Naive thymus-derived CD8-positive, alpha-beta T cell (primary cell): Measurements from ENCODE around the gene LMF1. TPM values are rescaled to one million over a fixed set of nuclear protein-coding genes. Genes with fewer than 3 reads are reported as not detected.

Source experiments
- ATAC-seq, 2 donors: fragments of 150-1000 bp; cut with Tn5 transposase in 1 of 2; sonication (Bioruptor Pico), chemical (Tn5 transposase) in 1 of 2; 1 replicate in 1 of 2; 2 replicates in 1 of 2; pipeline ENCODE4 v1.10.0; 2021; ENCODE audit warnings: mild to moderate bottlenecking in 2 of 2, moderate library complexity in 2 of 2
- POLR2A ChIA-PET: fragments of 350-600 bp; sonication (Branson Sonifier 250); formaldehyde crosslinking; loops from one replicate; lab custom pipeline; 2021; ENCODE audit warnings: antibody characterized with exemption; lab: Charles Lee
- DNase-seq, 10 donors: peaks; one replicate each; pipeline versions ENCODE4 v3.0.0 to v3.0.0-alpha.2; 2020 to 2022
- H3K27ac Mint-ChIP-seq, 10 donors: one replicate each; pipeline ENCODE4 v1.8.0; 2020 to 2022; ENCODE audit warnings: mild to moderate bottlenecking in 10 of 10, mixed read lengths in 10 of 10, moderate library complexity in 4 of 10, inconsistent platforms in 1 of 10
- H3K27me3 Mint-ChIP-seq, 5 donors: one replicate each; pipeline ENCODE4 v1.8.0; 2021 to 2022; ENCODE audit warnings: mixed read lengths in 5 of 5
- H3K36me3 Mint-ChIP-seq, 3 donors: one replicate each; pipeline ENCODE4 v1.8.0; 2020 to 2022; ENCODE audit warnings: mixed read lengths in 3 of 3, mild to moderate bottlenecking in 2 of 3, inconsistent platforms in 1 of 3
- H3K4me1 Mint-ChIP-seq, 4 donors: one replicate each; pipeline ENCODE4 v1.8.0; 2021 to 2022; ENCODE audit warnings: mixed read lengths in 4 of 4
- H3K4me3 Mint-ChIP-seq, 10 donors: one replicate each; pipeline ENCODE4 v1.8.0; 2020 to 2022; ENCODE audit warnings: mild to moderate bottlenecking in 10 of 10, mixed read lengths in 10 of 10, moderate library complexity in 6 of 10, inconsistent platforms in 1 of 10
- H3K9me3 Mint-ChIP-seq, 9 donors: one replicate each; pipeline ENCODE4 v1.8.0; 2020 to 2022; ENCODE audit warnings: mixed read lengths in 9 of 9, mild to moderate bottlenecking in 3 of 9, inconsistent platforms in 1 of 9, moderate library complexity in 1 of 9
- polyA plus RNA-seq, 3 donors: library from polyadenylated mRNA; unstranded; fragments of 300-500 nt; fragmentation: Illumina TruSeq; gene quantifications; one replicate each; pipeline ENCODE4 v1.2.3, GENCODE V29; 2021
- total RNA-seq, 8 experiments: library from RNA in 2 of 8; stranded (reverse) in 2 of 8; gene quantifications; one replicate each; pipeline ENCODE4 v1.2.3 and lab custom pipeline; 2021 to 2026

Gene LMF1
- total and polyA plus RNA-seq, 5 experiments from 2014 or later: 12.2 to 45.1 (median 13.6) TPM

DNA sequence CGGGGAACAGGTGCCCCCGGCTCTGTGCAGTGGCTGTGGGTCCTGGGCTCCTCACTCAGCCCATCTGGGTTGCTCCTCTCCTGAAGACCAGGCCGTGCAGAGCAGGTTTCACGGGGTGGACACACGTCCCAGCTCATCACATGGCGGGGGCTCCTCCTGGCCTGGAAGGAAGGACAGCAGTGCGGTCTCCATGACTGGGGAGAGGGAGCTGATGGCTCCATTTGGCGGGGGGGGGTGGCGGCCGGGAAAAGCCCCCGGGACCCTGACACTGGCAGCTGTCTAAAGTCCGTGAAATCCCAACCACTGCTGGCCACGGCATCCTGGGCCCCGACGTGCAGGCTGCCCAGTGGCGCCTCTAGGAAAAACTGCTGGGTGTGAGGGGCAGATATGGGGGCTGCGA is 29.8 kb upstream of the LMF1 start:
- DNase-seq (no peak), ATAC-seq (no peak)
- Mint-ChIP-seq H3K4me1 (peaks cover 33 to 72% (median 51%) of the 10 kb centered on the region in 4 donors), H3K27me3 (peaks cover 0 to 4% (median 0%) of the 10 kb centered on the region in 5 donors), H3K36me3 (peaks cover 0 to 4% (median under 1%) of the 10 kb centered on the region in 3 donors), H3K4me3 (no peak overlapping the region), H3K9me3 (peaks cover 0 to 8% (median 0%) of the 10 kb centered on the region in 9 donors), H3K27ac (peak overlapping the region in 1 of 10 donors; percentile 20)
- POLR2A ChIA-PET: interaction anchor here (0.7 to 14.6 kb wide), 2 partner anchors 18 to 130 kb away, joined by 3 to 171 read pairs; partner anchors contain the start of gene SOX8

DNA sequence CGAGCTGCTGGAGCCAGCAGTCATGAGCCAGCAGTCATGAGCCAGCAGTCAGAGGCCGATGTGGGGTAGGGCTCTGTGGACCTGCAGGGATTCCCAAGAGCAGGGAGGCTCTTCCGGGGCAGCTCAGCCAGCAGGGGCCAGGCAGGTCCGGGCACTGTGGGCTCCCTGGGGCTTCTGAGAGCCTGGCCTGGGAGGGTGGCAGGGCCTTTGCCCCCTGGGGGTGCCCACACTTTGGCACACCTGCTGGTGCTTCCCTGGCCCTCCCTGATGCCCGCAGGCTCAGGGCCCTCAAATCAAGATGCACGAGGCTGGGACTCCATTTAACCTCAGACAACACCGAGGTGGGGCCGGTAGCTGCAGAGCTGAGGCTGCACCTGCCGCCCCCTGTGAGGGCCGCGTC is 28.9 kb upstream of the LMF1 start:
- Mint-ChIP-seq H3K4me1 (peaks cover 32 to 77% (median 54%) of the 10 kb centered on the region in 4 donors), H3K27ac (peak overlapping the region in 1 of 10 donors; percentile 96), H3K9me3 (peaks cover 0 to 17% (median 0%) of the 10 kb centered on the region in 9 donors), H3K27me3 (peaks cover 0 to 4% (median 0%) of the 10 kb centered on the region in 5 donors), H3K4me3 (no peak overlapping the region), H3K36me3 (peaks cover 4 to 10% (median 7%) of the 10 kb centered on the region in 3 donors)
- POLR2A ChIA-PET: interaction anchor here (14.6 kb wide), 1 partner anchor 17 kb away, joined by 171 read pairs; the partner anchor contains the start of gene SOX8
- ATAC-seq: no peak
- DNase-seq: no peak

DNA sequence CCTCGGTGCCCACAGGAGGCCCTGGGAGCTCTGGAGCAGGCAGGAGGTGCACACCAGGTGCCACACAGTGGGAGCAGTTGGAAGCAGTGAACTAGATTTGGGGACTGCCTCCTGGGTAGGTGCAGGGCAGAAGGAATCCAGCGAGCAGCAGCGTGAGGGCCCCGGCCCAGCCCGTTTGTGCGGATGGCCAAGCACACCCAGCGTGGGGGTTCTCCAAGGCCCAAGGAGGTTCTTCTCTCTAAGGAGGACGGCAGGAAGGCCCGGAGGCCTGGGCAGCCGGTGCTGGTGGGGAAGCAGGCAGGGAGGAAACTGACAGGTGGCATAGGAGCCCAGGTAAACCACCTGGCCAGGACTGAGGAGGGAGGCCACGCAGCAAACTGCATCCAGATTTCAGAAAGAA is 27.8 kb upstream of the LMF1 start:
- POLR2A ChIA-PET: interaction anchor here (0.6 to 14.6 kb wide), 5 partner anchors 8 to 303 kb away, joined by 3 to 171 read pairs (median 5); partner anchors contain the start of gene SOX8
- peaks cover 0 to 4% (median 0%) of the 10 kb centered on the region in 5 donors for H3K27me3 Mint-ChIP-seq
- H3K4me3 Mint-ChIP-seq: peak overlapping the region in 8 of 10 donors; percentile 10 to 94 (median 76)
- peak overlapping the region in 8 of 10 donors; percentile 40 to 96 (median 77) for H3K27ac Mint-ChIP-seq
- no peak for DNase-seq
- peaks cover 27 to 71% (median 46%) of the 10 kb centered on the region in 4 donors for H3K4me1 Mint-ChIP-seq
- no peak for ATAC-seq
- peaks cover 4 to 10% (median 7%) of the 10 kb centered on the region in 3 donors for H3K36me3 Mint-ChIP-seq
- peaks cover 0 to 17% (median 0%) of the 10 kb centered on the region in 9 donors for H3K9me3 Mint-ChIP-seq

DNA sequence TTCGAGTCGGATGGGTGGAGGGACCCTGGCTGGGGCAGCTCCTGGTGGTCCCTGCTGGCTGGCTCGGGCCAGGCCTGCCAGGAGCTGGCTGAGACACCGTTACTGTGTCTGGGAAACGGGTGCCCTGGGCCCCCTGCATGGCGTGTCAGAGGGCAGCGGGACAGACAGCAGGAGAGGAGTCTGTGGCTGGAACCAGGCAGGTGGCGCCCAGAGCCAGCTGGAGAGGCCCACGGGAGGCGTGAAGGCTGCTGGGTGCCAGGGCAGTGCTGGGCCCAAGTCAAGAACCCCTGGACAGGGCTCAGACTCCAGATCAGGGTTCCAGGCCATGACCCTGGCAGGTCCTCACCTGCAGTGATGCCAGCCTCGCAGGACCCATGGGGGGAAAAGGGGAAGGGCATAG is 27.4 kb upstream of the LMF1 start:
- peak overlapping the region; percentile 57 to 96 (median 90) for H3K27ac Mint-ChIP-seq
- no peak for DNase-seq
- POLR2A ChIA-PET: interaction anchor here (0.6 to 14.6 kb wide), 6 partner anchors 8 to 311 kb away, joined by 3 to 171 read pairs (median 5); partner anchors contain the start of genes SOX8 and UBE2I

DNA sequence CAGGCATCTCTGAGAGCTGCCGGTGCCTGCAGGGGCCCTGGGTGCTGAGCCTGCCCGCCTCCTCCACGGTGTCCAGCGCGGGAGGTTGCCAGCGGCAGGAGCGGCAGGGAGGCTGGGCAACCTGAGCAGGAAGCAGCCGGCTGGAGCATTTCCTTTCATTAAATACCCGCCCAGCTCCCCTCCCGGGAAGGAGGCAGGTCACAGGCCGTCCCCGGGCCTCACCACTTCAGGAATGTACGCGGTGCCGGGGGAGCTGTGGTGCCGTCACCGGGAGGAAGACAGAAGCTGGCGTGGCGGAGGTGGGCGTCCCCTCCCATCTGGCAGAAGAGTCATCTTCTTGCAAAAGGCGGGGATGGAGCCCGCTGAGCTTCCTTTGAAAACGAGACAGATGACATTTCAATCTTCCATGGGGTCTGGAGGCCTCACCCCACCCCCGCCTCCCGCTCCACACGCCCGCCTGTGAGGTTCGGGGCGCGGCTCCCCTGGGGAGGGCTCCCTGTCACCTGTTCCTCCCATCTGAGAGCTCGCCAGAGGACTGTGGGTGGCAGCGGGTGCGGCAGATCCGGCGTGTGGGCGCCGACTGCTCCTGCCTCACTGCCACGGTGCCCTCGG is 26.8 kb upstream of the LMF1 start:
- ATAC-seq (peak; percentile 85 to 89), DNase-seq (peak; percentile 39 to 78 (median 62))
- Mint-ChIP-seq H3K27me3 (peaks cover 0 to 4% (median 0%) of the 10 kb centered on the region in 5 donors), H3K36me3 (peaks cover 4 to 10% (median 7%) of the 10 kb centered on the region in 3 donors), H3K9me3 (peaks cover 0 to 17% (median 0%) of the 10 kb centered on the region in 9 donors), H3K27ac (peak overlapping the region; percentile 57 to 96 (median 90)), H3K4me1 (peaks cover 23 to 71% (median 43%) of the 10 kb centered on the region in 4 donors), H3K4me3 (peak overlapping the region; percentile 77 to 94 (median 88))
- POLR2A ChIA-PET: interaction anchor here (1.0 to 14.6 kb wide), 7 partner anchors 9 to 311 kb away, joined by 3 to 171 read pairs (median 5); partner anchors contain the start of genes SOX8 and UBE2I

More for the DNA sequence above, 27.4 kb upstream of the LMF1 start:
- H3K4me3 Mint-ChIP-seq: peak overlapping the region; percentile 77 to 94 (median 88)
- peaks cover 27 to 70% (median 46%) of the 10 kb centered on the region in 4 donors for H3K4me1 Mint-ChIP-seq
- peaks cover 0 to 17% (median 0%) of the 10 kb centered on the region in 9 donors for H3K9me3 Mint-ChIP-seq
- H3K27me3 Mint-ChIP-seq: peaks cover 0 to 4% (median 0%) of the 10 kb centered on the region in 5 donors
- peaks cover 4 to 10% (median 7%) of the 10 kb centered on the region in 3 donors for H3K36me3 Mint-ChIP-seq
- ATAC-seq: peak in 1 of 2 donors; percentile 15

DNA sequence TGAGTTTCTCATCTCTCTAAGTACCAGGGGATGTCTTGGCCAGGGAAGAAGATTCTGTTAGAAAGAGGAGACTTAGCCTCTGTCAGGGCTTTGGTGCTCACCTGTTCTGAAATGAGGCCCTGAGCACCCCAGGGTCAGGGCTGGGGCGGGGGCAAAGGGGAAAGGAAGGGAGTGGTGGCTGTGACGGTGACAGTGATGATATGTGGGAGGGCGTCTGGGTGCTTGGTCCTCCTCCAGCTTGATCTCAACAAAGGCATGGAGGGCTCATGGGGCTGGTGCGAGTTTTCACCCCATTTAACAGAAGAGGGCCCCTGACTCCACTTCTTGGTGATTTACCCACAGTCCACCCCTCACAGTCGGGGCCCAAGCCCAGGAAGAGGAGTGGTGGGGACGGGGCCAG is 25.9 kb upstream of the LMF1 start:
- H3K4me1 Mint-ChIP-seq: peaks cover 23 to 68% (median 42%) of the 10 kb centered on the region in 4 donors
- ATAC-seq: peak; percentile 21 to 70
- H3K4me3 Mint-ChIP-seq: peak overlapping the region; percentile 77 to 94 (median 88)

DNA sequence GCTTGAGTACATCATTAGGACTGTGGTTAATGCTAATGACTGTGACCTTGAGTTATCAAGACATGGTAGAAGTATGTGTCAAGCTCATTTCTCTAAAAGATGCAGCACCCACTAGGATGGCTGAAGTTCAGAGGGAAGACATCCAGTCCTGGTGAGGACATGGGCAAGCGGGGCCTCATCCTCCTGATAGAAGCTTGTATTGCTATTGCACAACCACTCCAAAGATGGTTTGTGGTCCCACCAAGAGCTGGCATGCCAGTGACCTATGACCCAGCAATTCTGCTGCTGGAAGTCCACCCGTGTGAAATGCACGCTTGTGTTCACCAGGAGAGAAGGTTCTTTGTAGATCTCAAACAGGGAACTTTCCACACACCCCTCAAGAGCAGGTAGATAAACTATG is 25.0 kb upstream of the LMF1 start:
- ATAC-seq (no peak), DNase-seq (no peak)
- peak overlapping the region in 8 of 10 donors; percentile 78 to 97 (median 92) for H3K27ac Mint-ChIP-seq
- peaks cover 0 to 4% (median 0%) of the 10 kb centered on the region in 5 donors for H3K27me3 Mint-ChIP-seq
- peak overlapping the region; percentile 56 to 94 (median 84) for H3K4me3 Mint-ChIP-seq
- POLR2A ChIA-PET: interaction anchor here (0.9 to 14.6 kb wide), 5 partner anchors 8 to 787 kb away, joined by 3 to 171 read pairs (median 3); partner anchors contain the start of genes NUBP2, SOX8 and SPSB3
- H3K9me3 Mint-ChIP-seq: peaks cover 0 to 17% (median 0%) of the 10 kb centered on the region in 9 donors
- H3K36me3 Mint-ChIP-seq: peaks cover 4 to 10% (median 7%) of the 10 kb centered on the region in 3 donors
- peaks cover 21 to 63% (median 41%) of the 10 kb centered on the region in 4 donors for H3K4me1 Mint-ChIP-seq

More for the DNA sequence above, 25.9 kb upstream of the LMF1 start:
- peak in 6 of 10 donors; percentile 29 to 59 (median 46) for DNase-seq
- peaks cover 4 to 10% (median 7%) of the 10 kb centered on the region in 3 donors for H3K36me3 Mint-ChIP-seq
- POLR2A ChIA-PET: interaction anchor here (1.6 to 14.6 kb wide), 4 partner anchors 10 to 58 kb away, joined by 3 to 171 read pairs (median 8); partner anchors contain the start of gene SOX8
- H3K27me3 Mint-ChIP-seq: peaks cover 0 to 4% (median 0%) of the 10 kb centered on the region in 5 donors
- H3K27ac Mint-ChIP-seq: peak overlapping the region; percentile 78 to 97 (median 92)
- peaks cover 0 to 17% (median 0%) of the 10 kb centered on the region in 9 donors for H3K9me3 Mint-ChIP-seq

DNA sequence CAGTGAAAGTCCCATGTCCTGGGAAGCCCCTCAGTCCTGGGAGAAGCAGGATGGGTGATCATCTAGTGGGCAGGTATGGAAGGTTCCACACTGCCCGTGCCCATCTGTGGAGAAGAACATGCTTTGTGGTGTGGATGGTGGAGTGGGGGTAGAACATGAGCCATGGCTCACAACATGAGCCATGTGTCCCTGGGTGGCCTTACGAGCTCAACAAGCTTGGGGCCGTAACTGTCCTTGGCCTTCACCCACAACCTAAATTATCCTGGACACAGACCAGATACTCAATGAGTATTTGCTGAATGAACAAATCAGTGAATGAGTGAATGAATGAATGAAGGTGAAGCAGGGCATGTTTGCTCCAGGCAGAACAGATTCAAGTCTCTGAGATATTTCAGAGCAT is 24.3 kb upstream of the LMF1 start:
- Mint-ChIP-seq H3K9me3 (peaks cover 0 to 17% (median 0%) of the 10 kb centered on the region in 9 donors), H3K4me1 (peaks cover 21 to 57% (median 41%) of the 10 kb centered on the region in 4 donors), H3K27ac (peak overlapping the region in 6 of 10 donors; percentile 16 to 96 (median 54)), H3K27me3 (peaks cover 0 to 4% (median 0%) of the 10 kb centered on the region in 5 donors), H3K4me3 (peak overlapping the region in 5 of 10 donors; percentile 14 to 86 (median 36)), H3K36me3 (peaks cover 4 to 10% (median 7%) of the 10 kb centered on the region in 3 donors)
- DNase-seq: no peak
- ATAC-seq: no peak
- POLR2A ChIA-PET: interaction anchor here (0.9 to 14.6 kb wide), 3 partner anchors 9 to 788 kb away, joined by 3 to 171 read pairs (median 3); partner anchors contain the start of genes NUBP2, SOX8 and SPSB3

DNA sequence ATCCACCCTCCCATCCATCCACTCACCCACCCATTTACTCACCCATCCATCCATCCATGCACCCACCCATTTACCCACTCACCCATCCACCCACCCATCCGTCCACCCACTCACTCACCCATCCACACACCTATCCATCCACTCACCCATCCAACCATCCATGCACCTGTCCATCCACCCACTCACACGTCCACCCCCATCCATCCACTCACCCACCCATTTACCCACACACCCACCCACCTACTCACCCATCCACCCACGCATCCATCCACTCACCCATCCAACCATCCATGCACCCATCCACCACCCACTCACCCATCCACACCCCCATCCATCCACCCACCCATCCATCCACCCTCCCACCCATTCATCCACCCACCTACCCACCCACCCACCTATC is 22.9 kb upstream of the LMF1 start:
- Mint-ChIP-seq H3K36me3 (peaks cover 4 to 10% (median 7%) of the 10 kb centered on the region in 3 donors), H3K4me3 (no peak overlapping the region), H3K9me3 (peaks cover 0 to 17% (median 0%) of the 10 kb centered on the region in 9 donors), H3K4me1 (peaks cover 17 to 45% (median 35%) of the 10 kb centered on the region in 4 donors), H3K27ac (no peak overlapping the region), H3K27me3 (peaks cover 0 to 4% (median 0%) of the 10 kb centered on the region in 5 donors)
- DNase-seq (no peak), ATAC-seq (no peak)
- POLR2A ChIA-PET: interaction anchor here (14.6 kb wide), 1 partner anchor 11 kb away, joined by 171 read pairs; the partner anchor contains the start of gene SOX8

DNA sequence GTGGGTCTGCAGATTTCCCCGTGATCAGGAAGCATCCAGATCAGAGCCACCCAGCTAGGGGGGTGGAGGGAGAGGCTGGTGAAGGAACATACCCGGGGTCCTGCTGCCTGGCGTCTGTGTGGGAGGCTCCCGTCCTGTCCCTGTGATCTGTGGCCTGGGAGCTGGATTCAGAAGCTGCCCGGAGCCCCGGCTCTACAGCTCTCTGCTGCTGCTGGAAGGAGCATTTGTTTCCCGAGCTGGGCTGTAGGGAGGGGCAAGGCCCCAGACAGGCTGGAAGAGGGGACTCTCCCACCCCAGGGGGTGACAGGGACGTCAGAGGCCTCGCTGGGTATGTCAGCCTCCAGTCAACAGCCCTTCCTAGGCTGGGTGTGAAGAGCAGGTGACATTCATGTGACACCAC is 21.0 kb upstream of the LMF1 start:
- no peak for DNase-seq
- no peak for ATAC-seq
- Mint-ChIP-seq H3K36me3 (peaks cover 4 to 10% (median 7%) of the 10 kb centered on the region in 3 donors), H3K4me3 (no peak overlapping the region), H3K27ac (no peak overlapping the region), H3K9me3 (peaks cover 0 to 17% (median 0%) of the 10 kb centered on the region in 9 donors), H3K27me3 (peaks cover 0 to 4% (median 0%) of the 10 kb centered on the region in 5 donors), H3K4me1 (peaks cover 9 to 33% (median 21%) of the 10 kb centered on the region in 4 donors)
- POLR2A ChIA-PET: interaction anchor here (1.2 to 1.7 kb wide), 2 partner anchors 10 to 12 kb away, joined by 3 to 6 read pairs; partner anchors contain the start of gene SOX8

DNA sequence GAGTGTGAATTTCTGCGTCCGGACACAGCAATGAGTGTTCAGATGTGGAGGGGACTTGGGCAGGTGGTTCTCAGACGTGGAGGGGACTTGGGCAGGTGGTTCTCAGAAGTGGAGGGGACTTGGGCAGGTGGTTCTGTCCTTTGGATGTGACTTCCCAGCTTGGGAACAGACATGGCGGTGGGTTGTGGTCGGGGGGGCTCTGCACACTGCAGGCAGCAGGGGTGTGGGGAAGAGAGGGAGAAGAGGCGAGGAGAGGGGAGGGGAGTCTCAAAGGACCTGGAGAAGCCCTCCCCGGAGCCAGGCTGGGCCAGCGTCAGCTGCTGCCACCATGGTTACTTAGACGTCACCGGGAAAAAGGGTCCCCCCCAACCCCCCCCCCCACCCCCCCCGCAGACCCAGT is 20.6 kb upstream of the LMF1 start:
- Mint-ChIP-seq H3K4me1 (peaks cover 4 to 29% (median 17%) of the 10 kb centered on the region in 4 donors), H3K36me3 (peaks cover 4 to 10% (median 7%) of the 10 kb centered on the region in 3 donors), H3K9me3 (peaks cover 0 to 16% (median 0%) of the 10 kb centered on the region in 9 donors), H3K4me3 (no peak overlapping the region), H3K27me3 (peaks cover 0 to 3% (median 0%) of the 10 kb centered on the region in 5 donors), H3K27ac (peak overlapping the region in 2 of 10 donors; percentile 52 to 59)
- ATAC-seq (no peak), DNase-seq (no peak)
- POLR2A ChIA-PET: interaction anchor here (1.2 to 1.7 kb wide), 2 partner anchors 10 to 11 kb away, joined by 3 to 6 read pairs; partner anchors contain the start of gene SOX8
